SW 1271 (cell line): ENCODE results near the gene SLC44A3.

Experiments used
- DNase-seq, 2 experiments: peaks; one replicate each; lab custom pipeline; 2025; lab: John Stamatoyannopoulos, UW

SLC44A3 gene

GRCh38 chr1:94873520-94874351, 53.6 kb downstream of the SLC44A3 start:
- DNase-seq: no peak

GRCh38 chr1:94874423-94874822, 54.3 kb downstream of the SLC44A3 start:
- DNase-seq: no peak

- no peak for DNase-seq
Observed at GRCh38 chr1:94875794-94876193, 55.6 kb downstream of the SLC44A3 start.

GRCh38 chr1:94876362-94876761, 56.2 kb downstream of the SLC44A3 start:
- DNase-seq: no peak

- DNase-seq: no peak
Observed at GRCh38 chr1:94878329-94878728, 58.2 kb downstream of the SLC44A3 start.

- no peak for DNase-seq
Observed at GRCh38 chr1:94883691-94884090, 63.5 kb downstream of the SLC44A3 start.

GRCh38 chr1:94884106-94884505, 63.9 kb downstream of the SLC44A3 start:
- DNase-seq: no peak

- DNase-seq: no peak
Observed at GRCh38 chr1:94884507-94884906, 64.3 kb downstream of the SLC44A3 start.

GRCh38 chr1:94886361-94886760, 66.2 kb downstream of the SLC44A3 start:
- no peak for DNase-seq

GRCh38 chr1:94887106-94887505, 66.9 kb downstream of the SLC44A3 start:
- no peak for DNase-seq

- DNase-seq: no peak
Observed at GRCh38 chr1:94887603-94888171, 67.5 kb downstream of the SLC44A3 start.

- no peak for DNase-seq
Observed at GRCh38 chr1:94888201-94888600, 68.0 kb downstream of the SLC44A3 start.

- DNase-seq: no peak
Observed at GRCh38 chr1:94892604-94893254, 72.6 kb downstream of the SLC44A3 start.

- no peak for DNase-seq
Observed at GRCh38 chr1:94894630-94895029, 74.5 kb downstream of the SLC44A3 start.

- no peak for DNase-seq
Observed at GRCh38 chr1:94895518-94895917, 75.4 kb downstream of the SLC44A3 start.

GRCh38 chr1:94898491-94899385, 78.6 kb downstream of the SLC44A3 start:
- DNase-seq: no peak

- DNase-seq: no peak
Observed at GRCh38 chr1:94899756-94900155, 79.6 kb downstream of the SLC44A3 start.

- no peak for DNase-seq
Observed at GRCh38 chr1:94901841-94902240, 81.7 kb downstream of the SLC44A3 start.

GRCh38 chr1:94903280-94904009, 83.3 kb downstream of the SLC44A3 start:
- DNase-seq: no peak

- DNase-seq: no peak
Observed at GRCh38 chr1:94905207-94905606, 85.0 kb downstream of the SLC44A3 start.

- no peak for DNase-seq
Observed at GRCh38 chr1:94906382-94906781, 86.2 kb downstream of the SLC44A3 start.
